Kidney (tissue), 22 donors: ENCODE results near the gene RTP2. TPM values are rescaled to one million over a fixed set of nuclear protein-coding genes. Genes with fewer than 3 reads are reported as not detected.

ENCODE experiments used
- DNase-seq, 5 donors: peaks; one replicate each; pipeline ENCODE4 v3.0.0-alpha.2; 2013 to 2020
- FAIRE-seq: peaks from 2 replicates; lab custom pipeline; 2012; peaks lifted over from hg19 to GRCh38; lab: Jason Lieb, UNC
- H3K27ac ChIP-seq, 2 donors: one replicate each; pipeline ENCODE4 v1.7.0; 2013; ENCODE audit warnings: low read depth in 2 of 2, low read length in 2 of 2, inconsistent platforms in 1 of 2
- H3K27me3 ChIP-seq: one replicate; pipeline ENCODE4 v1.7.1; 2013; ENCODE audit warnings: low read length, inconsistent platforms; ENCODE audit not compliant: control insufficient read depth, insufficient read depth
- H3K36me3 ChIP-seq, 3 donors: one replicate each; pipeline versions ENCODE4 v1.7.0 to v1.7.1; 2013; ENCODE audit warnings: low read length in 3 of 3, control low read depth in 1 of 3, inconsistent platforms in 1 of 3; ENCODE audit not compliant: insufficient read depth in 3 of 3, control insufficient read depth in 2 of 3
- H3K4me1 ChIP-seq, 3 donors: one replicate each; pipeline versions ENCODE4 v1.7.0 to v1.7.1; 2013; ENCODE audit warnings: low read length in 3 of 3, inconsistent platforms in 1 of 3, low read depth in 1 of 3; ENCODE audit not compliant: control insufficient read depth in 2 of 3, insufficient read depth in 2 of 3
- H3K4me3 ChIP-seq, 3 donors: one replicate each; pipeline versions ENCODE4 v1.7.0 to v1.8.1; 2013; ENCODE audit warnings: low read length in 3 of 3, control low read depth in 1 of 3, inconsistent platforms in 1 of 3
- H3K9ac ChIP-seq, 3 donors: one replicate each; pipeline versions ENCODE4 v1.7.0 to v1.7.1; 2013; ENCODE audit warnings: low read length in 3 of 3, control low read depth in 1 of 3, inconsistent platforms in 1 of 3
- H3K9me3 ChIP-seq, 3 donors: one replicate each; pipeline versions ENCODE4 v1.7.0 to v1.7.1; 2013; ENCODE audit warnings: low read length in 3 of 3, control low read depth in 1 of 3, inconsistent platforms in 1 of 3; ENCODE audit not compliant: control insufficient read depth in 2 of 3, insufficient read depth in 1 of 3
- intact Hi-C: fragments of 100-400 bp; cut with DNase I; formaldehyde crosslinking; loops from one replicate; pipeline ENCODE4 v1.11.1; 2022
- long read RNA-seq, 10 donors: library from polyadenylated mRNA in 1 of 10; unstranded in 1 of 10; transcript quantifications; one replicate each; pipeline ENCODE4 v2.0.0 and lab custom pipeline, GENCODE V29; 2021 to 2026
- polyA plus RNA-seq: library from polyadenylated mRNA; stranded (reverse); fragments of 350-450 nt; fragmentation: Illumina TruSeq; extraction: RNeasy Lipid Tissue Mini Kit (QIAGEN cat#74804); gene quantifications from one replicate; pipeline ENCODE4 v1.2.3, GENCODE V29; 2014; ENCODE audit warnings: low read depth, low replicate concordance; ENCODE audit not compliant: insufficient read depth
- total RNA-seq: library from RNA; stranded (reverse); fragmentation: NEBNext Ultra II Directional; extraction: Animal tissue kit (Norgen Biotek cat#: 25700); gene quantifications from one replicate; pipeline ENCODE4 v1.2.1, GENCODE V29; 2021
- TF ChIP-seq, protein P1 (sequence below): IDR thresholded peaks from 3 replicates; pipeline ENCODE4 v1.5.1; 2012; ENCODE audit warnings: mild to moderate bottlenecking, moderate library complexity, borderline replicate concordance; ENCODE audit not compliant: insufficient read depth; ENCODE audit errors: extremely low read depth
- donor health status: control.
- donor health status: control.
- donor health status: control.
- donor health status: control.
- donor health status: control.
- donor health status: DM: yes; HTN: yes; CAD: no.
- donor health status: Normal renal cell carcinoma (clear cell type).

RTP2 gene, protein sequence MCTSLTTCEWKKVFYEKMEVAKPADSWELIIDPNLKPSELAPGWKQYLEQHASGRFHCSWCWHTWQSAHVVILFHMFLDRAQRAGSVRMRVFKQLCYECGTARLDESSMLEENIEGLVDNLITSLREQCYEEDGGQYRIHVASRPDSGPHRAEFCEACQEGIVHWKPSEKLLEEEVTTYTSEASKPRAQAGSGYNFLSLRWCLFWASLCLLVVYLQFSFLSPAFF
- total RNA-seq (not detected), polyA plus RNA-seq (not detected)
- long read RNA-seq, donor 1 = 0 reads
- long read RNA-seq, donor 2 = 0 reads
- long read RNA-seq, donor 3 = 0 reads
- long read RNA-seq, donor 4 = 0 reads
- long read RNA-seq, donor 5 = 0 reads
- long read RNA-seq, donor 6 = 0 reads
- long read RNA-seq, donor 7 = 0 reads
- long read RNA-seq, donor 8 = 0 reads
- long read RNA-seq, donor 9 = 0 reads
- long read RNA-seq, donor 10 = 0 reads

DNA sequence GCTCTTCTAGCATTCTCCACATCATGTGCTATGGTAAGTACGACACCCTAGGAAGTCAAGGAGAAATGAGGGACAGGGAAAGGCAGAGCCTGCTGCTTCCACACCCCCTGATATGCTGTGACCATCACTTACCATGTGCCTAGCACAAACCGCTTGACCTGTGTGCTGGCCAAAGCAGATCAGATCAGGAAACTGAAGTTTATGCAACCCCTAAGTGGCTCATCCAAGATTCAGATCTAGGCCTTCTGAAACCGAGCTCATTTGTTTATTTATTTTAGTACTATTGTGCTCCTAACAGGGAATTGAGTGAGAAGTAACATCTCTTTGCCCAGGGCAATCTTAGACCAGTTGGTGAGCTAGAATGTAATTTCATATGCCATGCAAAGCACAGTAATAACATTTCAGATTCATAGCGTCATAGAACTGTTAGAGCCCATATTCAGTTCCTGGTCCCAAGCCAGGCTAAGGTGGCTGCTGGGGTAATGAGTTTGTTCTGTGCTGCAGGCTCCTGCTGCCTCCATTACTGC, at the start of gene RTP2:
TSS of gene RTP2 (minus strand) at position 51 of the 527 bp plus-strand sequence. CDS start 429 bp downstream, outside the sequence.
- intact Hi-C loops = no loop called here

DNA sequence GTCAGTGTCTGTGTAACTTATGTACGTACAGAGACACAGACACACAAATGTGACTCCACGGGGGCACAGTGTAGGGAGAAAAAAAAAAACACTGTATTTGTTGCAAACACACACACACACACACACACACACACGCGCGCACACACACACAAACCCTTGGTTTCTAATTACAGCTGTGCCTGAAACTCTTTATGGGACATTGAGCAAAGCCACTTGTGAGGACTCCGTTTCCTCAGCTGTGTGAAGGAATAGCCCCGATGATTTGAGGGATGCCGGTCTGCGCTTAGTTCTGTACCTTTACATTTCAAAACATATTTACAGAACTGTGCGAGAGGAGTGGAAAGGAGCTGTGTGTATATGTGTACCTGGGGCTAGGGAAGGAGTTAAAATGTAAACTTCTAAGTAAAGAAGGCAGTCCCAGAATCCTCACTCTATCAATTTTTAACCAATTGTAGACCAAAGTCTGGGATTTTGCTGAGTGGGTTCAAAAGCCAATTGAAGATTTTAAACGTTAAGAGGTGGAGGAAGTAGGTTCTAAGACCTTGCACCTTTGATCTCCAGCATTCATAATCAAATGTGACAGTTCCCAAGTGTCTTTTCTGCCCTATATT, 48.3 kb upstream of the RTP2 start:
- FAIRE-seq (no peak), DNase-seq (peak in 4 of 5 donors; percentile 86 to 90 (median 88))
- Histone ChIP-seq H3K9ac (peak overlapping the region in 1 of 3 donors; percentile 73), H3K9me3 (no peaks in the 10 kb centered on the region), H3K4me3 (peak overlapping the region; percentile 33 to 66 (median 59)), H3K27ac (peak overlapping the region; percentile 83 to 95), H3K27me3 (no peaks in the 10 kb centered on the region), H3K4me1 (peaks cover 8 to 15% (median 9%) of the 10 kb centered on the region in 3 donors), H3K36me3 (no peaks in the 10 kb centered on the region)
- intact Hi-C loops = no loop called here
- TF ChIP-seq, protein P1, sequence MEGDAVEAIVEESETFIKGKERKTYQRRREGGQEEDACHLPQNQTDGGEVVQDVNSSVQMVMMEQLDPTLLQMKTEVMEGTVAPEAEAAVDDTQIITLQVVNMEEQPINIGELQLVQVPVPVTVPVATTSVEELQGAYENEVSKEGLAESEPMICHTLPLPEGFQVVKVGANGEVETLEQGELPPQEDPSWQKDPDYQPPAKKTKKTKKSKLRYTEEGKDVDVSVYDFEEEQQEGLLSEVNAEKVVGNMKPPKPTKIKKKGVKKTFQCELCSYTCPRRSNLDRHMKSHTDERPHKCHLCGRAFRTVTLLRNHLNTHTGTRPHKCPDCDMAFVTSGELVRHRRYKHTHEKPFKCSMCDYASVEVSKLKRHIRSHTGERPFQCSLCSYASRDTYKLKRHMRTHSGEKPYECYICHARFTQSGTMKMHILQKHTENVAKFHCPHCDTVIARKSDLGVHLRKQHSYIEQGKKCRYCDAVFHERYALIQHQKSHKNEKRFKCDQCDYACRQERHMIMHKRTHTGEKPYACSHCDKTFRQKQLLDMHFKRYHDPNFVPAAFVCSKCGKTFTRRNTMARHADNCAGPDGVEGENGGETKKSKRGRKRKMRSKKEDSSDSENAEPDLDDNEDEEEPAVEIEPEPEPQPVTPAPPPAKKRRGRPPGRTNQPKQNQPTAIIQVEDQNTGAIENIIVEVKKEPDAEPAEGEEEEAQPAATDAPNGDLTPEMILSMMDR = no peak

More for the DNA sequence above, at the start of gene RTP2:
- FAIRE-seq (no peak), DNase-seq (no peak)
- no peak within 1 kb of the TSS for H3K27ac ChIP-seq
- H3K36me3 ChIP-seq = no peaks in the 10 kb centered on the region
- H3K9ac ChIP-seq = no peak within 1 kb of the TSS
- TF ChIP-seq, protein P1 = no peak
- no peaks in the 10 kb centered on the region for H3K4me1 ChIP-seq
- no peaks in the 10 kb centered on the region for H3K27me3 ChIP-seq
- no peaks in the 10 kb centered on the region for H3K9me3 ChIP-seq
- H3K4me3 ChIP-seq = no peak within 1 kb of the TSS

DNA sequence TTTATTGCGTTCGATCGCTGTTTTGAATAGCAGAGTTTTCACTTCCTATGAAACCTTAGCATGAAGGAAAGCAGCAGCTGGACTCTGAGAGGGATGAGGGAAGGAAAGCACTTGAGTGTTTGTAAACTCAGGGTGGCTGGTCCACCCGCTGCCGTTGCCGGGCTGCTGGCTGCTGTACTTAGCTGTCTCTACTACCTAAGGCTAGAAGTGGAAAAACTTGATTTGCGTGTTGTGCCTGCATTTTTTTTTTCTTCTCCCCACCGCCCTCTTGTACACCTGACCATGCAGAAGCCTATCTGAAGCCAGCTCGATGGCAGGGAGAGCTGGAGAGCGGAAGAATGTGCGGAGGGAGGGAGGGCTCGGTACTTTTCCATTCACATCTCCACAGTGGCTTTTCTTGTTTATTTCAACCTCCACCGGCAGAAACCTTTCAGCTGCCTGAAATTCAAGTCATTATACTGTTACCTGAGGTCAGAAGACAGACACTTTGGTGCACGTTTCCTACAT, 47.7 kb upstream of the RTP2 start:
- H3K9ac ChIP-seq = peak overlapping the region in 1 of 3 donors; percentile 73
- H3K4me1 ChIP-seq = peaks cover 8 to 15% (median 9%) of the 10 kb centered on the region in 3 donors
- H3K36me3 ChIP-seq = no peaks in the 10 kb centered on the region
- H3K27ac ChIP-seq = peak overlapping the region; percentile 83 to 95
- FAIRE-seq (no peak), DNase-seq (peak; percentile 87 to 95 (median 88))
- TF ChIP-seq, protein P1 = no peak
- H3K4me3 ChIP-seq = peak overlapping the region; percentile 33 to 66 (median 59)
- no peaks in the 10 kb centered on the region for H3K27me3 ChIP-seq
- intact Hi-C loops = no loop called here
- no peaks in the 10 kb centered on the region for H3K9me3 ChIP-seq
